HEK293 (cell line): ENCODE results near the gene CCDC24.

Experiments
- EGR2 ChIP-seq: fragments of 450-650 bp; formaldehyde crosslinking; IDR thresholded peaks from 2 replicates; pipeline ENCODE4 v1.5.1; 2016; ENCODE audit warnings: low read depth, missing biosample characterization, missing genetic modification characterization
- GLI4 ChIP-seq: fragments of 450-650 bp; formaldehyde crosslinking; IDR thresholded peaks from 2 replicates; pipeline ENCODE4 v1.5.1; 2016; ENCODE audit warnings: missing biosample characterization, missing genetic modification characterization
- KLF8 ChIP-seq: fragments of 450-650 bp; formaldehyde crosslinking; IDR thresholded peaks from 2 replicates; pipeline ENCODE4 v1.5.1; 2016; ENCODE audit warnings: missing biosample characterization, missing genetic modification characterization
- MZF1 ChIP-seq: fragments of 450-650 bp; formaldehyde crosslinking; IDR thresholded peaks from 2 replicates; pipeline ENCODE4 v1.5.1; 2017; ENCODE audit warnings: missing biosample characterization, missing genetic modification characterization, borderline replicate concordance
- PBX3 ChIP-seq: sonication (generic); formaldehyde crosslinking; IDR thresholded peaks from 2 replicates; pipeline ENCODE4 v1.8.1; 2022; ENCODE audit warnings: mild to moderate bottlenecking, moderate library complexity, missing genetic modification reagents
- PRDM1 ChIP-seq: fragments of 450-650 bp; formaldehyde crosslinking; IDR thresholded peaks from 2 replicates; pipeline ENCODE4; 2016; ENCODE audit warnings: missing biosample characterization, missing genetic modification characterization
- RBAK ChIP-seq: fragments of 450-650 bp; formaldehyde crosslinking; IDR thresholded peaks from 2 replicates; pipeline ENCODE4 v1.5.1; 2016; ENCODE audit warnings: missing biosample characterization, missing genetic modification characterization
- TCF7L2 ChIP-seq: IDR thresholded peaks from 2 replicates; pipeline ENCODE4 v1.6.1; 2011; ENCODE audit warnings: low read depth, mild to moderate bottlenecking, inconsistent platforms, low read length, moderate library complexity, borderline replicate concordance
- ZBTB17 ChIP-seq: fragments of 450-650 bp; formaldehyde crosslinking; IDR thresholded peaks from 2 replicates; pipeline ENCODE4 v1.5.1; 2016; ENCODE audit warnings: missing biosample characterization, missing genetic modification characterization
- ZBTB20 ChIP-seq: fragments of 450-650 bp; formaldehyde crosslinking; IDR thresholded peaks from 2 replicates; pipeline ENCODE4 v1.5.1; 2016; ENCODE audit warnings: missing biosample characterization, missing genetic modification characterization
- ZBTB8A ChIP-seq: fragments of 450-650 bp; formaldehyde crosslinking; IDR thresholded peaks from 2 replicates; pipeline ENCODE4 v1.5.1; 2016; ENCODE audit warnings: missing biosample characterization, missing genetic modification characterization
- ZFP3 ChIP-seq: fragments of 450-650 bp; formaldehyde crosslinking; IDR thresholded peaks from 2 replicates; pipeline ENCODE4 v1.5.1; 2016; ENCODE audit warnings: low read depth, missing biosample characterization, missing genetic modification characterization
- ZNF138 ChIP-seq: fragments of 450-650 bp; formaldehyde crosslinking; IDR thresholded peaks from 2 replicates; pipeline ENCODE4 v1.5.1; 2016; ENCODE audit warnings: missing biosample characterization, missing genetic modification characterization, borderline replicate concordance
- ZNF155 ChIP-seq: fragments of 450-650 bp; formaldehyde crosslinking; IDR thresholded peaks from 2 replicates; pipeline ENCODE4 v1.5.1; 2016; ENCODE audit warnings: missing biosample characterization, missing genetic modification characterization
- ZNF184 ChIP-seq: fragments of 450-650 bp; IDR thresholded peaks from 2 replicates; pipeline ENCODE4 v1.5.1; 2018; ENCODE audit warnings: missing biosample characterization, mild to moderate bottlenecking, missing genetic modification characterization
- ZNF202 ChIP-seq: fragments of 450-650 bp; formaldehyde crosslinking; IDR thresholded peaks from 2 replicates; pipeline ENCODE4 v1.5.1; 2016; ENCODE audit warnings: missing biosample characterization, missing genetic modification characterization, borderline replicate concordance
- ZNF211 ChIP-seq: fragments of 450-650 bp; formaldehyde crosslinking; IDR thresholded peaks from 2 replicates; pipeline ENCODE4 v1.5.1; 2016; ENCODE audit warnings: low read depth, missing biosample characterization, missing genetic modification characterization
- ZNF274 ChIP-seq, 2 experiments: fragments of 200-500 bp in 1 of 2; fragments of 450-650 bp in 1 of 2; sonication (Bioruptor generic) in 1 of 2; formaldehyde crosslinking in 1 of 2; IDR thresholded peaks; 2 replicates each; pipeline versions ENCODE4 v1.5.1 to v1.6.1; 2014 to 2016; ENCODE audit warnings: borderline replicate concordance in 1 of 2, inconsistent platforms in 1 of 2, low read length in 1 of 2, missing biosample characterization in 1 of 2, missing genetic modification characterization in 1 of 2
- ZNF324 ChIP-seq: fragments of 450-650 bp; formaldehyde crosslinking; IDR thresholded peaks from 2 replicates; pipeline ENCODE4 v1.5.1; 2016; ENCODE audit warnings: missing biosample characterization, missing genetic modification characterization
- ZNF350 ChIP-seq: fragments of 450-650 bp; formaldehyde crosslinking; IDR thresholded peaks from 2 replicates; pipeline ENCODE4 v1.5.0; 2017; ENCODE audit warnings: missing biosample characterization, mild to moderate bottlenecking, missing genetic modification characterization
- ZNF37A ChIP-seq: fragments of 450-650 bp; IDR thresholded peaks from 2 replicates; pipeline ENCODE4 v1.5.1; 2018; ENCODE audit warnings: missing biosample characterization, missing genetic modification characterization
- ZNF423 ChIP-seq: fragments of 450-650 bp; formaldehyde crosslinking; IDR thresholded peaks from 2 replicates; pipeline ENCODE4 v1.5.1; 2016; ENCODE audit warnings: missing biosample characterization, missing genetic modification characterization
- ZNF473 ChIP-seq: fragments of 450-650 bp; formaldehyde crosslinking; IDR thresholded peaks from 2 replicates; pipeline ENCODE4 v1.5.1; 2017; ENCODE audit warnings: missing biosample characterization, missing genetic modification characterization
- ZNF48 ChIP-seq: fragments of 450-650 bp; formaldehyde crosslinking; IDR thresholded peaks from 2 replicates; pipeline ENCODE4 v1.5.1; 2016; ENCODE audit warnings: missing biosample characterization, missing genetic modification characterization
- ZNF658 ChIP-seq: fragments of 450-650 bp; formaldehyde crosslinking; IDR thresholded peaks from 2 replicates; pipeline ENCODE4; 2016; ENCODE audit warnings: missing biosample characterization, missing genetic modification characterization
- ZNF76 ChIP-seq: fragments of 450-650 bp; formaldehyde crosslinking; IDR thresholded peaks from 2 replicates; pipeline ENCODE4; 2016; ENCODE audit warnings: low read depth, missing biosample characterization, missing genetic modification characterization, borderline replicate concordance
- ZNF792 ChIP-seq: fragments of 450-650 bp; formaldehyde crosslinking; IDR thresholded peaks from 2 replicates; pipeline ENCODE4 v1.5.1; 2016; ENCODE audit warnings: missing biosample characterization, missing genetic modification characterization
- ZNF843 ChIP-seq: fragments of 450-650 bp; formaldehyde crosslinking; IDR thresholded peaks from 2 replicates; pipeline ENCODE4 v1.5.1; 2016; ENCODE audit warnings: missing biosample characterization, missing genetic modification characterization
- ZSCAN23 ChIP-seq: fragments of 450-650 bp; formaldehyde crosslinking; IDR thresholded peaks from 2 replicates; pipeline ENCODE4 v1.5.1; 2016; ENCODE audit warnings: missing biosample characterization, missing genetic modification characterization
- ZSCAN30 ChIP-seq: fragments of 450-650 bp; IDR thresholded peaks from 2 replicates; pipeline ENCODE4 v1.5.1; 2018; ENCODE audit warnings: missing biosample characterization, mild to moderate bottlenecking, missing genetic modification characterization, moderate library complexity
- TF ChIP-seq, protein P1 (sequence below): fragments of 450-650 bp; formaldehyde crosslinking; IDR thresholded peaks from 2 replicates; pipeline ENCODE4 v1.5.1; 2016; ENCODE audit warnings: missing biosample characterization, missing genetic modification characterization, low read depth
- TF ChIP-seq, protein P2 (sequence below): fragments of 450-650 bp; formaldehyde crosslinking; IDR thresholded peaks from 2 replicates; pipeline ENCODE4 v1.5.1; 2016; ENCODE audit warnings: missing biosample characterization, missing genetic modification characterization
- TF ChIP-seq, protein P3 (sequence below): fragments of 450-650 bp; formaldehyde crosslinking; IDR thresholded peaks from 2 replicates; pipeline ENCODE4 v1.5.1; 2016; ENCODE audit warnings: missing biosample characterization, missing genetic modification characterization
- TF ChIP-seq, protein P4 (sequence below): fragments of 450-650 bp; formaldehyde crosslinking; IDR thresholded peaks from 2 replicates; pipeline ENCODE4 v1.5.1; 2016; ENCODE audit warnings: missing biosample characterization, missing genetic modification characterization, low read depth

The CCDC24 gene

DNA sequence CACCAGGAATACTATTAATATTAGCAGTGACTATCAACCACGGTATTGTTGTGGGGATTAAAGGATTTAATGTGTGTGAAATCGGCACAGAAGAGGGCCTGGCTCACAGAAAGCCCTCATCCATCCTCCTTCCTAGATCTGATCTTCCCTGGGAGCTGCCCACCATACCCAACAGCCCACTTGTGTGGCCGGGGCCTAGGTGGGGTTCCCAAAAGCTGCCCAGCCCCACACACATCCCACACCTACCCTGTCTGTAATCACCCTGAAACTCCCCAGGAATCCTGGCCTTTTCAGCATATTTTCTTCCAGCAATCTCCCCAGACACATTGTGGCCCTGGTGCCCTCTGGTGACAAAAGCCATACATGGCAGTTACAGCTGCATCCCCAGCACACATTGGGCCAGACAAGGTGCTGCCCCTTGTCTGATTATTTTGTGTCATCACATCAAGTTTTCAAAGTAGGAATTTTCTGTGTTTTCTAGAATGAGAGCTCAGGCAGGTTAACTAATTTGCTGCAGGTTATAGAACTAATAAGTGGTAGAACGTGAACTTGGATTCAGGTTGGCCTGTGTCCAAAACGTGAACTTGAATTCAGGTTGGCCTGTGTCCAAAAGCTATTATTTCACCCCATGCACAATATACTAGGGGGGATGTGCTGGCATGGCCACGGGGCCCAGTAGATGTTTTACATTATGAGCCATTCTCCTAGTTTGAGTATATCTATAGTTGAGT lies 45.2 kb downstream of the CCDC24 start (continued):
- TF ChIP-seq, protein P1, sequence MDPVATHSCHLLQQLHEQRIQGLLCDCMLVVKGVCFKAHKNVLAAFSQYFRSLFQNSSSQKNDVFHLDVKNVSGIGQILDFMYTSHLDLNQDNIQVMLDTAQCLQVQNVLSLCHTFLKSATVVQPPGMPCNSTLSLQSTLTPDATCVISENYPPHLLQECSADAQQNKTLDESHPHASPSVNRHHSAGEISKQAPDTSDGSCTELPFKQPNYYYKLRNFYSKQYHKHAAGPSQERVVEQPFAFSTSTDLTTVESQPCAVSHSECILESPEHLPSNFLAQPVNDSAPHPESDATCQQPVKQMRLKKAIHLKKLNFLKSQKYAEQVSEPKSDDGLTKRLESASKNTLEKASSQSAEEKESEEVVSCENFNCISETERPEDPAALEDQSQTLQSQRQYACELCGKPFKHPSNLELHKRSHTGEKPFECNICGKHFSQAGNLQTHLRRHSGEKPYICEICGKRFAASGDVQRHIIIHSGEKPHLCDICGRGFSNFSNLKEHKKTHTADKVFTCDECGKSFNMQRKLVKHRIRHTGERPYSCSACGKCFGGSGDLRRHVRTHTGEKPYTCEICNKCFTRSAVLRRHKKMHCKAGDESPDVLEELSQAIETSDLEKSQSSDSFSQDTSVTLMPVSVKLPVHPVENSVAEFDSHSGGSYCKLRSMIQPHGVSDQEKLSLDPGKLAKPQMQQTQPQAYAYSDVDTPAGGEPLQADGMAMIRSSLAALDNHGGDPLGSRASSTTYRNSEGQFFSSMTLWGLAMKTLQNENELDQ (tag by site-specific recombination), result no peak
- TF ChIP-seq ZNF184 (tag by site-specific recombination) (0 out of 2 replicates have a peak, but pooled peaks have one; percentile 44), ZNF274 (IDR thresholded peaks at IDR 0.05; ENCODE audit: low read length) (no peak), ZNF274 (tag by site-specific recombination; IDR thresholded peaks at IDR 0.05; ENCODE audit: borderline replicate concordance) (no peak), ZBTB20 (tag by site-specific recombination) (no peak), MZF1 (tag by site-specific recombination) (peak; percentile 48; the same call in 1 of the 2 replicates), ZNF138 (no peak), ZBTB8A (tag by site-specific recombination) (0 out of 2 replicates have a peak, but pooled peaks have one; percentile 12), KLF8 (peak; percentile 26; the same call in 1 of the 2 replicates), ZNF48 (tag by site-specific recombination) (no peak), ZFP3 (tag by site-specific recombination) (no peak), ZNF155 (tag by site-specific recombination) (no peak), RBAK (tag by site-specific recombination) (no peak), ZNF473 (tag by site-specific recombination) (no peak), PBX3 (CRISPR knock-in tag) (no peak), ZNF37A (tag by site-specific recombination) (no peak), ZNF324 (tag by site-specific recombination) (no peak), PRDM1 (no peak), ZNF211 (tag by site-specific recombination) (no peak), ZSCAN23 (no peak), ZNF658 (tag by site-specific recombination) (no peak), ZNF792 (tag by site-specific recombination) (no peak), GLI4 (tag by site-specific recombination) (no peak), EGR2 (tag by site-specific recombination) (peak; percentile 12; the same call in 1 of the 2 replicates), ZSCAN30 (tag by site-specific recombination) (0 out of 2 replicates have a peak, but pooled peaks have one; percentile 46), ZNF350 (tag by site-specific recombination) (no peak), ZNF843 (tag by site-specific recombination) (no peak), ZNF423 (no peak), ZNF202 (no peak), ZBTB17 (peak; percentile 36; the same call in 1 of the 2 replicates), ZNF76 (tag by site-specific recombination) (no peak), TCF7L2 (no peak)
- TF ChIP-seq, protein P2, sequence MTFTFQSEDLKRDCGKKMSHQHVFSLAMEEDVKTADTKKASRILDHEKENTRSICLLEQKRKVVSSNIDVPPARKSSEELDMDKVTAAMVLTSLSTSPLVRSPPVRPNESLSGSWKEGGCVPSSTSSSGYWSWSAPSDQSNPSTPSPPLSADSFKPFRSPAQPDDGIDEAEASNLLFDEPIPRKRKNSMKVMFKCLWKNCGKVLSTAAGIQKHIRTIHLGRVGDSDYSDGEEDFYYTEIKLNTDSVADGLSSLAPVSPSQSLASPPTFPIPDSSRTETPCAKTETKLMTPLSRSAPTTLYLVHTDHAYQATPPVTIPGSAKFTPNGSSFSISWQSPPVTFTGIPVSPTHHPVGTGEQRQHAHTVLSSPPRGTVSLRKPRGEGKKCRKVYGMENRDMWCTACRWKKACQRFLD (tag by site-specific recombination), result no peak
- TF ChIP-seq, protein P3, sequence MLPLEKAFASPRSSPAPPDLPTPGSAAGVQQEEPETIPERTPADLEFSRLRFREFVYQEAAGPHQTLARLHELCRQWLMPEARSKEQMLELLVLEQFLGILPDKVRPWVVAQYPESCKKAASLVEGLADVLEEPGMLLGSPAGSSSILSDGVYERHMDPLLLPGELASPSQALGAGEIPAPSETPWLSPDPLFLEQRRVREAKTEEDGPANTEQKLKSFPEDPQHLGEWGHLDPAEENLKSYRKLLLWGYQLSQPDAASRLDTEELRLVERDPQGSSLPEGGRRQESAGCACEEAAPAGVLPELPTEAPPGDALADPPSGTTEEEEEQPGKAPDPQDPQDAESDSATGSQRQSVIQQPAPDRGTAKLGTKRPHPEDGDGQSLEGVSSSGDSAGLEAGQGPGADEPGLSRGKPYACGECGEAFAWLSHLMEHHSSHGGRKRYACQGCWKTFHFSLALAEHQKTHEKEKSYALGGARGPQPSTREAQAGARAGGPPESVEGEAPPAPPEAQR (tag by site-specific recombination), result no peak
- TF ChIP-seq, protein P4, sequence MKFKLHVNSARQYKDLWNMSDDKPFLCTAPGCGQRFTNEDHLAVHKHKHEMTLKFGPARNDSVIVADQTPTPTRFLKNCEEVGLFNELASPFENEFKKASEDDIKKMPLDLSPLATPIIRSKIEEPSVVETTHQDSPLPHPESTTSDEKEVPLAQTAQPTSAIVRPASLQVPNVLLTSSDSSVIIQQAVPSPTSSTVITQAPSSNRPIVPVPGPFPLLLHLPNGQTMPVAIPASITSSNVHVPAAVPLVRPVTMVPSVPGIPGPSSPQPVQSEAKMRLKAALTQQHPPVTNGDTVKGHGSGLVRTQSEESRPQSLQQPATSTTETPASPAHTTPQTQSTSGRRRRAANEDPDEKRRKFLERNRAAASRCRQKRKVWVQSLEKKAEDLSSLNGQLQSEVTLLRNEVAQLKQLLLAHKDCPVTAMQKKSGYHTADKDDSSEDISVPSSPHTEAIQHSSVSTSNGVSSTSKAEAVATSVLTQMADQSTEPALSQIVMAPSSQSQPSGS (tag by site-specific recombination), result no peak
